Activated effector memory CD4-positive, alpha-beta T cell treated with Interleukin-2 at 50 U/mL for 16 hours (primary cell): ENCODE data around the gene ECE1.
A peak's percentile ranks its signal among the peaks of the same experiment; 100 is the strongest.

Experiments
- DNase-seq: peaks from one replicate; pipeline ENCODE4 v3.0.0-alpha.2; 2020

ECE1 gene

GRCh38 chr1:21325231-21325718 is 35.0 kb upstream of the ECE1 start:
- no peak for DNase-seq

- peak; percentile 37 for DNase-seq
These were observed 34.3 kb upstream of the ECE1 start for GRCh38 chr1:21324368-21325141.

- DNase-seq: no peak
These were observed 32.8 kb upstream of the ECE1 start for GRCh38 chr1:21323091-21323490.

GRCh38 chr1:21322681-21323016 is 32.4 kb upstream of the ECE1 start:
- DNase-seq: no peak

GRCh38 chr1:21321963-21322680 is 31.9 kb upstream of the ECE1 start:
- DNase-seq: no peak

- DNase-seq: no peak
These were observed 30.3 kb upstream of the ECE1 start for GRCh38 chr1:21320410-21321108.

GRCh38 chr1:21319447-21320407 is 29.5 kb upstream of the ECE1 start:
- no peak for DNase-seq

- DNase-seq: no peak
These were observed 28.5 kb upstream of the ECE1 start for GRCh38 chr1:21318714-21319159.

- DNase-seq: no peak
These were observed 27.9 kb upstream of the ECE1 start for GRCh38 chr1:21318057-21318713.

GRCh38 chr1:21317690-21318043 is 27.4 kb upstream of the ECE1 start:
- DNase-seq: no peak

- no peak for DNase-seq
These were observed 26.9 kb upstream of the ECE1 start for GRCh38 chr1:21317035-21317689.

GRCh38 chr1:21314743-21315396 is 24.6 kb upstream of the ECE1 start:
- DNase-seq: no peak

- no peak for DNase-seq
These were observed 23.8 kb upstream of the ECE1 start for GRCh38 chr1:21313886-21314721.

GRCh38 chr1:21313203-21313885 is 23.1 kb upstream of the ECE1 start:
- DNase-seq: no peak

GRCh38 chr1:21312407-21312992 is 22.2 kb upstream of the ECE1 start:
- no peak for DNase-seq

GRCh38 chr1:21311016-21311415 is 20.8 kb upstream of the ECE1 start:
- no peak for DNase-seq

GRCh38 chr1:21308847-21309652 is 18.8 kb upstream of the ECE1 start:
- no peak for DNase-seq

GRCh38 chr1:21308330-21308729 is 18.1 kb upstream of the ECE1 start:
- no peak for DNase-seq
